ENCODE results near the gene GLMP. TPM values are rescaled to one million over a fixed set of nuclear protein-coding genes. Genes with fewer than 3 reads are reported as not detected.

Gene GLMP, protein sequence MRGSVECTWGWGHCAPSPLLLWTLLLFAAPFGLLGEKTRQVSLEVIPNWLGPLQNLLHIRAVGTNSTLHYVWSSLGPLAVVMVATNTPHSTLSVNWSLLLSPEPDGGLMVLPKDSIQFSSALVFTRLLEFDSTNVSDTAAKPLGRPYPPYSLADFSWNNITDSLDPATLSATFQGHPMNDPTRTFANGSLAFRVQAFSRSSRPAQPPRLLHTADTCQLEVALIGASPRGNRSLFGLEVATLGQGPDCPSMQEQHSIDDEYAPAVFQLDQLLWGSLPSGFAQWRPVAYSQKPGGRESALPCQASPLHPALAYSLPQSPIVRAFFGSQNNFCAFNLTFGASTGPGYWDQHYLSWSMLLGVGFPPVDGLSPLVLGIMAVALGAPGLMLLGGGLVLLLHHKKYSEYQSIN
- total RNA-seq (2022; extraction: Qiagen RNA extraction) = 36.3 to 48.1 TPM (median 45.0 TPM) in 5 replicates

DNA sequence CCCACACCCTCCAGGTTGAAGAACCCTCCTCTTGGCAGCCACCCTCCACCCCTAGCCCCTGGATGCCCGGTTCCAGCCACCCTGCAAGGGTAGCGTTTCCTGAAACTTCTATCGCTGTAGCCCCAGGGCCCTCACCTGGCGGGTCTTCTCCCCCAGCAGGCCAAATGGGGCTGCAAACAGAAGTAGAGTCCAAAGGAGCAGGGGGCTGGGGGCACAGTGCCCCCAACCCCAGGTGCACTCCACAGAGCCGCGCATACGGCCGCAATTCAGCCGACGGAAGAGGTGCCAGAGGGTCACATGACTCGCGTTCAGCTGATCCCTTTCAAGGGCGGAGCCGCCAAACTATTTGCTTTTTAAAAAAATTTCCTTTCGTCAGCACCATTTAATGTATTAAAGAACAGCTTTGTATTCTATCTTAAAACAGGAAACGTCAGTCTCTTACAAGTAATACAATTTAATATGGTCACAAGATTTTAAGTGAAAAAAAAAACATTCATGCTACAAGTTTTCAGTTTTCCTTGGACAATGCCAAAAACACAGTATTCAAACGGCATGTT lies at the start of gene GLMP:
TSS of gene GLMP (minus strand) at position 289 of the 557 bp plus-strand sequence. CDS start at position 255, 34 bp downstream.

DNA sequence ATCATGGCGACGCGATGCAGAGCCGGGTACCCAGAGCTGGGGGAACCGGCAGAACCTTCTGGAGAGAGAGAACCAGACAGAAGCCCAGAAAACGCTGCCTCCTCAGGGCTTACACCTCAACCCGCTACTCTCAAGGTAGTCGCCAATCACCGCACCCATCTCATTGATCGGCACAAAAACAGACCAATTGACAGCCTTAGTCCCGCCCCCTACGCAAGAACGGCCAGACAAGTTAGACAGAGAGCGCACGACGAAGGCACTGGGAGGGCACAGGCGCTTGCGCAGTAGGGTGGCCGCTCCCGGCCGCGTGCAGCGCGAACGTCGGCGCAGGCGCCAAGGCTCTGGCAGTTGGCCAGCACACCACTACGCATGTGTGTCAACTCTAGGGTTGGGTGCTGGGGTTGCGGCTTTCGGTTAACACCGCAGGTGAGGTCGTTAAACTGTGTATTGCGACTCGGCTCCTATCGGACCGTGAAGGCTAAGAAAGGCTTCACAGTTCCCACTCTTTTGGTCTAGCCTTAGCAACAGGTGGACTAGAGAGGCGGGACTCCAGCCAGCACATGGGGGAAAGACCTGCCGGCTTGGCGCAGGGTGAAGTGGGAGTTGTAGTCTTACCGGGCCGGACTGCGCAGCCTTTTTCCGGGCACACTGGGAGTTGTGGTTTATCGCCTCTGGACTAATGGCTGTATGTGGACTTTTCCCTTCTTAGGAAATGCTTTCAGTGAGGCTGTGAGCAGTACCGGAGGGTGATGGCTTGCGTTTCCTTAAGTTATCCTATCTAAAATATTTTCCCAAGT lies 42.9 kb upstream of the GLMP start, which contains the start of the genes CCT3 and TSACC:
TSS of gene CCT3 (minus strand) at position 113 of the 797 bp plus-strand sequence. CDS start at position 5, 108 bp downstream.
TSS of gene TSACC (plus strand) at position 347 of the 797 bp plus-strand sequence. CDS start 1,232 bp downstream, outside the sequence.

DNA sequence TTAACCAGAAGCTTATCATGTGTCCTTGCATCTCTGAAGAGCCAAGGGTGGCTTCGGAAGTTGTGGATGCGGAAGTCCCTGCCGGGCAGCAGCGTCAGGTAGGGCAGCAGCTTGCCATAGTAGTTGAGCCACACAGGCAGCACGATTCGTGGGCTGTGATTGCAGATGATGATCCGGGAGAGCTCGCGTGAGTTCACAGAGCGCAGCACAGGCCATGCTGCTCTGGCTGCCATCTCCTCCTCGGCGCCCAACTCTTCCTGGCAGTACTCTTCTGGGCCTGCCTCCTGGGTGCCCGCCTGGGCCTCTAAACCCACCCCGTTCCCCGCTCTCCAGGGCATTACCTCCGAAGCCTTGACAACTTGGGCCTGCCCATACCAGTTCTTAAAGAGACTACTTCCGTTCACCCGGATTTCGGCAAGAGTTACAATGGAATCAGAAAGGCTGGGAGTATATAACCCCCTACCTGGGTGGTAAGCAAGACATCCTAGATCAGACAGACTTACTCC lies 3.4 kb upstream of the GLMP start, which contains the start of gene VHLL:
TSS of gene VHLL (minus strand) at position 456 of the 506 bp plus-strand sequence. CDS start at position 338, 118 bp downstream.

DNA sequence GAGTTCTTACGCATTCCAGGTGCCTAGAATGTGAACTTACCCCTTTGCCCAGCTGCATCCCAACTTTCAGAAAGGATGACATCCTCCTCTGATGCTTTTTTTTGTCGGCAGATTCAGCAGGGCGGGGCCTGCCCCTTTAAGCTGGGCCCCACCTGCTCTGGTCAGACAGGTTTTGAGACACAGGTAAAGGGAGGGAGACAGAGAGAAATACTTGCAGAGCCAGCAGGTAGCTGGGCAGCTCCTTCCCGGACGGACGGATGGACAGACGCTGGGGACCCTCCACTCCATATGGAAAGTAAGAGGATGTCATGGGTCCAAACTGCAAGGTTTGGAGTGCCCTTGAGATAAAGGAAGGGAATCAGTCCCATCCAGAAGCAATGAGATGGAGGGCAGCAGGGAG lies 11.4 kb downstream of the GLMP start, which contains the start of gene TMEM79:
TSS of gene TMEM79 (plus strand) at position 214 of the 400 bp plus-strand sequence. CDS start 902 bp downstream, outside the sequence.

DNA sequence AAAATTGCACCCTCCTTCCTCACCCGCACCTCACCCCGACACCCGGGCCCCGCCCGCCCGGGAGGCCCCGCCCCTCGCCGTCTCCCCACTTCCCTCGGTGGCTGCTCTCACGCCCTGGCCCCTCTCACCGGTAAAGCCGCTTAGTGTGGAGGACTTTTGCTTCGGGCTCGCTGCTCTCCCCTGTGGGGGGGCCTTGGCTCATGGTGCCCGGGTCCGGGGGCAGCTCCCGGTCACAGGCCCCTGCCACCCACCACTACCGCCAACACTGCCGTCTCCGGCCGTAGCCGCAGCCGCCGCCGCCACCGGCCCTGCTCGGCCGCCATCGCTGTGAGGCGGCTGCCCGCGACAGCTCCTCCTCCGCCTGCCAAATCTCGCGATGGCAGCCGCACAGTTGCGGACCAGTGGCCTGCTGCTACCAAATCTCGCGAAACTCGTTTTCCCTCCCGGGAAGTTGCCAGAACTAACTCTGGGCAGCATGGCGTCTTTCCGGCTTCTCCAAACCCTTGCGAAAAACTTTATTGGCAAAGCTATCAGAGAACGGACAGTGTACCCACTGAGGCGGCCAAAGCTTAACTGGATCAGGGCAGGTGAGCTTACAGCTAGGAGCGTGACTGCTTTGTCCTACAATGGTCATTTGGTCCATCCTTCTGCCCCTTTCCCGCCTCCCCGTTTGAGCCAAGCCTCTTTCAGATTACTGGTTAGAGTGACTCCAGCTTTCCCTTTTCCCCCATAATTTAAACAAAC lies 12.8 kb downstream of the GLMP start, which contains the start of gene SMG5:
TSS of gene SMG5 (minus strand) at position 347 of the 744 bp plus-strand sequence. CDS start at position 202, 145 bp downstream.

DNA sequence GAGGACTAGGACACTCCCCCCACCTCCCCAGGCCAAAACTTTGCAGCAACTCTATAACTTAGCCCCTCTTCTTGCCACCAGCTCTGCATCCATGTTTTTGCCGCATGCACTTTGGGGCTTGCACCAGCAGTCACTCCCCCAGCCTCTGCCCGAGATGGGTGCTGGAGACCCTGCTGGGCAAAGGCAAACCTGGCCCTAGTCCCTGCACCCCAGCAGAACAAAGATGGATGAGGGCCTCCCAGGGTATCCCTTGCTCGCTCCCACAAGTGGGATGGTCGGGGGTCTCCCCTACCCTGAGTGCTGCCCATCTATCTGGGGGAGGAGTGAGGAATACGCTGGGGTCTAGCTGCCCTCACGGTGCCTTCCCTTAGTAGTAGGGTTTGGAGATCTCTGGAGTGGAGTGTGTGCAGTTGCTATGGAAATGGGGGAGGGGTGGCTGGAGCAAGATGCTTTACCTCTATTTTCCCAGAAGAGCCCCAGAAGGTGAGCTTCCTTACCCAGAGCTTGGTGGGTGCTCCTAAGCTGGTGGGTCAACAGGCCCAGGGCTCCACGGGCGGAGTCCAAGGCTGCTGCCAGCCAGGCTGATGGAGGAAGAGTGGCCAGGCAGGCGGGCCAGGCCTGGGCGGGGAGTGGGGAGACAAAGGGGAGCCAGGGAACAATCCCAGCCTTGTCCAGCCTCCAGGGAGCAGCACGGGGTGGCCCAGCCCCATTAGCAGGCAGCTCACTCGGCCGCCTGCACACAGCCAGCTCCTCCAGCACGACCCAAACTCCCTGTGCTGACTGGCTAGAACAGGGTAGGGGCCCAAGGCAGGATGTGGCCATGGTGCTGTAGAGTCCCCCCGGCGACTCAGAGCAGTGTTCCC lies 47.8 kb downstream of the GLMP start, which contains the start of gene PAQR6:
TSS of gene PAQR6 (minus strand) at position 597 of the 863 bp plus-strand sequence. CDS start 1,325 bp downstream, outside the sequence.

Other genes starting within 250 kb of the GLMP start
- 34.3 to 41.2 TPM (median 40.5 TPM) in 5 replicates for gene UBQLN4, start 241.9 kb downstream of the GLMP start, total RNA-seq (2022; extraction: Qiagen RNA extraction)
- gene LAMTOR2, start 240.9 kb downstream of the GLMP start, total RNA-seq (2022; extraction: Qiagen RNA extraction) = 140 to 156 TPM (median 148 TPM) in 5 replicates
- gene RAB25, start 234.5 kb downstream of the GLMP start, total RNA-seq (2022; extraction: Qiagen RNA extraction) = 0.17 to 0.28 TPM in 2 of 5 replicates, not detected in the others
- 1.2 to 2.4 TPM (median 2.2 TPM) in 5 replicates for gene MEX3A, start 213.2 kb downstream of the GLMP start, total RNA-seq (2022; extraction: Qiagen RNA extraction)
- gene LMNA, start 181.0 kb downstream of the GLMP start, total RNA-seq (2022; extraction: Qiagen RNA extraction) = 697 to 752 TPM (median 725 TPM) in 5 replicates
- gene SEMA4A, start 142.1 kb downstream of the GLMP start, total RNA-seq (2022; extraction: Qiagen RNA extraction) = 0.36 to 0.43 TPM (median 0.40 TPM) in 5 replicates
- 25.7 to 32.0 TPM (median 27.0 TPM) in 5 replicates for gene SLC25A44, start 101.6 kb downstream of the GLMP start, total RNA-seq (2022; extraction: Qiagen RNA extraction)
- 47.7 to 63.9 TPM (median 60.3 TPM) in 5 replicates for gene PMF1, start 82.7 kb downstream of the GLMP start, total RNA-seq (2022; extraction: Qiagen RNA extraction)
- 0.16 to 0.62 TPM (median 0.30 TPM) in 3 of 5 replicates, not detected in the others for gene BGLAP, start 53.5 kb downstream of the GLMP start, total RNA-seq (2022; extraction: Qiagen RNA extraction)
- 2.7 to 4.3 TPM (median 3.3 TPM) in 5 replicates for gene PAQR6, start 47.6 kb downstream of the GLMP start, total RNA-seq (2022; extraction: Qiagen RNA extraction)
- gene SMG5, start 12.9 kb downstream of the GLMP start, total RNA-seq (2022; extraction: Qiagen RNA extraction) = 41.9 to 46.8 TPM (median 43.0 TPM) in 5 replicates
- gene TMEM79, start 11.4 kb downstream of the GLMP start, total RNA-seq (2022; extraction: Qiagen RNA extraction) = 7.4 to 8.6 TPM (median 7.5 TPM) in 5 replicates
- not detected in 5 replicates for gene VHLL, start 3.6 kb upstream of the GLMP start, total RNA-seq (2022; extraction: Qiagen RNA extraction)
- gene CCT3, start 42.6 kb upstream of the GLMP start, total RNA-seq (2022; extraction: Qiagen RNA extraction) = 373 to 439 TPM (median 401 TPM) in 5 replicates
- gene TSACC, start 42.8 kb upstream of the GLMP start, total RNA-seq (2022; extraction: Qiagen RNA extraction) = 1.7 to 2.8 TPM (median 2.1 TPM) in 5 replicates
- 0.09 TPM in 1 of 5 replicates, not detected in the others for gene RHBG, start 73.5 kb upstream of the GLMP start, total RNA-seq (2022; extraction: Qiagen RNA extraction)
- gene MEF2D, start 205.1 kb upstream of the GLMP start, total RNA-seq (2022; extraction: Qiagen RNA extraction) = 23.9 to 32.3 TPM (median 27.1 TPM) in 5 replicates